Cardiac fibroblast (primary cell): ENCODE measurements around the gene TENM4.
A peak's percentile ranks its signal among the peaks of the same experiment; 100 is the strongest.

Experiments used
- DNase-seq, 2 donors: peaks; one replicate each; pipeline versions ENCODE4 v3.0.0 to v3.0.0-alpha.2; 2010; ENCODE audit warnings: low read depth in 2 of 2
- H3K4me3 ChIP-seq, 2 donors: replicated peaks in 1 of 2; 1 replicate in 1 of 2; 2 replicates in 1 of 2; pipeline ENCODE4 v1.5.1; 2011; ENCODE audit warnings: low read depth in 2 of 2, low read length in 2 of 2, mild to moderate bottlenecking in 2 of 2, moderate library complexity in 1 of 2
- TF ChIP-seq, protein P1 (sequence below): IDR thresholded peaks from one replicate; pipeline ENCODE4 v1.5.1; 2011; ENCODE audit warnings: low read depth, mild to moderate bottlenecking, low read length, inconsistent platforms

Gene TENM4

DNA sequence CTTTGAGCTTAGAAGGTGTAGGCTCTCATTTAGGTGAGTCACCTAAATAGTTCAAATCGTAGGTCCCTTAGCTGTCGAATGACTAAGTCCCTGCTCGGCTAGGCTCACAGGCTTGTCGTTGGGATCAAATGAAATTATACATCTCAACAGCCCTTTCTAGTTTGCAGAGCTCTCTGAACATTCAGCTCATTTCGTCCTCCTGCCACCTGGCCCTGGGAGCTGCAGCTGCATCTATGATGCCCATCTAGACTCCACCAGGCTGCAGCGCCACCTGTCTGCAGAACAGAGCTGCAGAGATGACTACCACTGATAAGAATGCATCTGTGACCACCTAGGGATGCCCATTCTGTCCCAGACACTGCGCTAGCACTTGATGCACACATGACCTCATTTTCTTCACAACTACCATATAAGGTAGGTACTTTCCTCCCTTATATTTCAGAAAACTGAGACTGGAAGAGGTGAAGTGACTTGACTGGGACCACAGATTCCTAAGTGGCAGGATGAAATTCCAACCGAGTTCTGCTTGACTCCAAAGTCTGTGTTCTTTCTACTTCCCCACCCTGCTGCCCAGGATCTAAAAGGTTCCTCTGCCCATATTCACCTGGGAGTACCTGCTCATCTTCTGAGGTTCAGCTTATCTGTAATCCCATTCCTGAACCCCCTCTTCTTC, 725.1 kb downstream of the TENM4 start:
- TF ChIP-seq, protein P1, sequence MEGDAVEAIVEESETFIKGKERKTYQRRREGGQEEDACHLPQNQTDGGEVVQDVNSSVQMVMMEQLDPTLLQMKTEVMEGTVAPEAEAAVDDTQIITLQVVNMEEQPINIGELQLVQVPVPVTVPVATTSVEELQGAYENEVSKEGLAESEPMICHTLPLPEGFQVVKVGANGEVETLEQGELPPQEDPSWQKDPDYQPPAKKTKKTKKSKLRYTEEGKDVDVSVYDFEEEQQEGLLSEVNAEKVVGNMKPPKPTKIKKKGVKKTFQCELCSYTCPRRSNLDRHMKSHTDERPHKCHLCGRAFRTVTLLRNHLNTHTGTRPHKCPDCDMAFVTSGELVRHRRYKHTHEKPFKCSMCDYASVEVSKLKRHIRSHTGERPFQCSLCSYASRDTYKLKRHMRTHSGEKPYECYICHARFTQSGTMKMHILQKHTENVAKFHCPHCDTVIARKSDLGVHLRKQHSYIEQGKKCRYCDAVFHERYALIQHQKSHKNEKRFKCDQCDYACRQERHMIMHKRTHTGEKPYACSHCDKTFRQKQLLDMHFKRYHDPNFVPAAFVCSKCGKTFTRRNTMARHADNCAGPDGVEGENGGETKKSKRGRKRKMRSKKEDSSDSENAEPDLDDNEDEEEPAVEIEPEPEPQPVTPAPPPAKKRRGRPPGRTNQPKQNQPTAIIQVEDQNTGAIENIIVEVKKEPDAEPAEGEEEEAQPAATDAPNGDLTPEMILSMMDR, result peak; percentile 59
- no peak overlapping the region for H3K4me3 ChIP-seq
- DNase-seq, result peak; percentile 7 to 66

DNA sequence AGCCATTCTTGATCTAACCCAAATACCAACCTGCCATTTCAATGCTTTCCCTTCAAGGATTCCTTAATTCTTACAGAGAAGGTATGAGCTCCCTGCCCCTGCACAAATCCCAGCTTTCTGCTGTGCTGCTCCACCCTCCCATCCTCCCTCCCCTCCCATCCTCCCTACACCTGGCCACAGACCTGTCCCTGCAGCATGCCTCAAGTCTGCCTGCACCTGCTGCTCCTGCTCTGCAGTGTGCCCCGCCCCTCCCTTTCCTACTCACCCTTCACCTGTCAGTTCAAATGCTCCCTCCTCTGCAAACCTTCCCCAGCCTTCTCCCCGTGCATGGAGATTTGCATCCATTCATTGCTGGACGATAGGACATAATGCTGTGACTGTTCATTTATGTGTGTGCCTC, 726.3 kb downstream of the TENM4 start:
- no peak for DNase-seq
- H3K4me3 ChIP-seq, result no peak overlapping the region
- TF ChIP-seq, protein P1, result no peak

DNA sequence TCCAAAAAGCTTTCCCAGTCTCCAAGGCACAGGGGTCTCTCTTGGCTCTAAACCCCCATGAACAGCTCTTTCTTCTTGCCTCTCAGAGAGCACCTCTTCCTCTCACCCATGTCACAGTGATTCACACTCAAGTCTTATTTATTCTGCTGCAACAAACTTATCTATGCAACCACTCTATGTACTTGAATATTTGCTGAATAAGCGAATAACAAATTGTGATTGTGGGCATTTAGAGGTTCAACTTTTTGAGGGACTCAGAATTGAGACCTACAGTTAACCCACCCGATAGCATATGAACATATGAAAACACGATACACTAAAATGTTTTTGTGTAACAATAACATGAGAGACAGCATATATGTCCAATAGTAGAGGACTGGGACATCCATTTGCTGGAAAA, 729.1 kb downstream of the TENM4 start:
- TF ChIP-seq, protein P1, result no peak
- DNase-seq, result no peak
- no peak overlapping the region for H3K4me3 ChIP-seq

DNA sequence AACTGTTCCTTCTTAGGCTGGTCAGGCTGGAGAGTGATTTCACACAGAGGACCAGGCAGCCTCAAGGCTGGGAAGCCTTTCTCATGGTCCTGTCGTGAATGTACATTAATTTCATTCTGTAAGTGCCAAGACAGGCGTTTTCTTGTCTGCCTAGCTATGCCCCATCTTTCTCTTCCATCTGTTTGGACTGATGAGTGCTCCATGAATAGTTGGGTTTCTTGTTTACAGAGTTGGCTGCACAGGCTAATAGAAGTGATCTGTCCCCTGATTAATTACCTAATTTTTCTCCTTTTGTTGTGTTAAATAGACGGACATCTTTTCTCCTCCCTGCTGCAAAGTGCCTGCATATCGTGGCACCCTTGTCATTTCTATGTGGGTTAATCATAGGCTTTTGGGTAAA, 730.4 kb downstream of the TENM4 start:
- TF ChIP-seq, protein P1, result no peak
- no peak overlapping the region for H3K4me3 ChIP-seq
- no peak for DNase-seq

DNA sequence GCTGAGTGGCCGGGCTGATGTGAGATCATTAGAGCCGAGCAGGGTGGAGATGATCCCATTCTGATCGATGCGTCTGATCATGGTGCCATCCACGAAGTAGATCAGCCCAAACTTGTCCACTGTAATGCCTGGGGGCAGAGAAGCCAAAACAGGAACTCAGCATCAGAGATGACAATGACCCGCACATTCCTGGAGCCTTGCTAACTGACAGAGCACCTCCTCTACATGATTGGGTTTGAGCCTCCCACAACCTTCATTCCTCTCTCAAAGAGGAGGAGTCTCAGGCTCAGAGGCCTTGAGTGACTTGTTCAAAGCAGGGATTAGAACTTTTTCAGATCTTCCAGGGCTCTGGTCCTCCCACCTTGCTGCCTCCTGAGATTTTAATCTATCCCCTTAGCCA, 732.4 kb downstream of the TENM4 start:
- peak in 1 of 2 donors; percentile 5 for DNase-seq
- TF ChIP-seq, protein P1, result no peak
- H3K4me3 ChIP-seq, result no peak overlapping the region

DNA sequence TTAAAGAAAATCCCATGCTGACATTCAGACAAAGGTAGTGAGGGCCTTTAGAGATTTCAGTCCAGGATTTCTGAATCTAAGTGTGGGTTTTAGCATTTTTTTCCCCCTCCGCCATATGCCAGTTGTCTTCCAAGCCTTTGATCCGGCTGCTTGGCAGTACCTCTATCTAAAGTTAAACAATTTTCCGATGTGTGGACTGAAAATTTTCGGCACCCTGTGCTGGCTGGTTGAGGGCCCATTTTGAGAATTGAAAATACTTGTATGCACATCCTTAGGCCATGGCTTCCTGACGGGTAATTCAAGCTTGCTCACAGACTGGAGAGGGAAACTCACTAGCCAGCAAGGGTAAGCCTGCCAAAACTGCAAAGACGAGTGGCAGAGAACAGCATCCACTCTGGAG, 734.3 kb downstream of the TENM4 start:
- TF ChIP-seq, protein P1, result no peak
- no peak for DNase-seq
- no peak overlapping the region for H3K4me3 ChIP-seq

DNA sequence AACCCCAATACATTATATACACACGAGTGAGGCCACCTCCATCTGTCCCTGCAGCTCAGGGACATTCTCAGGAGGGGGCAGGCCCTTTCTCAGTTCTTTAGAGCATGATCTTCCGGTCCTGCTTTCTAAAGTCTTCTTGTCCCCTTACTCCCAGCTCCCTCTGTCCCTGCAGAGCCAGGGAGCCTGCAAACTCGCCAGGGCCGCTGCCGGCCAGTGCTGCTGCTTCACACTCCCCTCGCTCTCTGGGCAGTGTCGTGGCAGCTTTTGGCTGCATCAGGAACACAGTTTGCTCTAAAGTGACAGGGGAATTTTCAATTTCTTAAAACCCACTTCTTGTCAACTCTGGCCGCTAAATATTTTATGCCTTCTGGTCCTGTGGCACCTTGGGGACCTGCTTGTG, 736.0 kb downstream of the TENM4 start:
- no peak for DNase-seq
- H3K4me3 ChIP-seq, result no peak overlapping the region
- TF ChIP-seq, protein P1, result no peak
